GM21423 (cell line): ENCODE measurements around the gene ANKRD42.
"Not testable (repeated sequence)": the region's sequence is repeated elsewhere in the genome, so short reads cannot be mapped to it uniquely, and the experiment has no call there.

Source experiments
- ATAC-seq: cut with Tn5 transposase; IDR thresholded peaks from one replicate; pipeline ENCODE4 v1.9.1; 2021; ENCODE audit warnings: mild to moderate bottlenecking, moderate library complexity; ENCODE audit not compliant: unreplicated experiment

Gene ANKRD42

GRCh38 chr11:83172551-83172950 is 21.0 kb upstream of the ANKRD42 start:
- no peak for ATAC-seq

- ATAC-seq = no peak
Measured at GRCh38 chr11:83174008-83174407, 19.5 kb upstream of the ANKRD42 start.

- no peak for ATAC-seq
Measured at GRCh38 chr11:83175815-83176214, 17.7 kb upstream of the ANKRD42 start.

- ATAC-seq = no peak
Measured at GRCh38 chr11:83181815-83182214, 11.7 kb upstream of the ANKRD42 start.

GRCh38 chr11:83185767-83186166 is 7.7 kb upstream of the ANKRD42 start:
- ATAC-seq = no peak

- ATAC-seq = no peak
Measured at GRCh38 chr11:83187465-83187864, 6.0 kb upstream of the ANKRD42 start.

- ATAC-seq = no peak
Measured at GRCh38 chr11:83191491-83191890, 2.0 kb upstream of the ANKRD42 start.

- no peak for ATAC-seq
Measured at GRCh38 chr11:83191986-83192385, 1.5 kb upstream of the ANKRD42 start.

GRCh38 chr11:83192606-83193245 is 786 bp upstream of the ANKRD42 start:
- ATAC-seq = no peak

- ATAC-seq = peak; percentile 53
Measured at GRCh38 chr11:83194281-83195142, 1.0 kb downstream of the ANKRD42 start.

GRCh38 chr11:83195143-83195466 is 1.6 kb downstream of the ANKRD42 start:
- ATAC-seq = no peak

GRCh38 chr11:83195649-83196048 is 2.1 kb downstream of the ANKRD42 start:
- ATAC-seq = no peak

- no peak for ATAC-seq
Measured at GRCh38 chr11:83200035-83200434, 6.5 kb downstream of the ANKRD42 start.

GRCh38 chr11:83205608-83206185 is 12.2 kb downstream of the ANKRD42 start:
- ATAC-seq = no peak

GRCh38 chr11:83206221-83206620 is 12.7 kb downstream of the ANKRD42 start:
- no peak for ATAC-seq

GRCh38 chr11:83206771-83207382 is 13.4 kb downstream of the ANKRD42 start:
- ATAC-seq = not testable (repeated sequence)

- no peak for ATAC-seq
Measured at GRCh38 chr11:83219095-83219494, 25.6 kb downstream of the ANKRD42 start.

- ATAC-seq = no peak
Measured at GRCh38 chr11:83220260-83220659, 26.7 kb downstream of the ANKRD42 start.

- ATAC-seq = no peak
Measured at GRCh38 chr11:83221694-83222093, 28.2 kb downstream of the ANKRD42 start.

GRCh38 chr11:83222499-83222898 is 29.0 kb downstream of the ANKRD42 start:
- no peak for ATAC-seq

GRCh38 chr11:83223457-83223856 is 29.9 kb downstream of the ANKRD42 start:
- ATAC-seq = no peak

GRCh38 chr11:83235825-83236224 is 42.3 kb downstream of the ANKRD42 start:
- no peak for ATAC-seq
